Liver (tissue), 9 donors: ENCODE measurements around the gene LAMC2. TPM values are rescaled to one million over a fixed set of nuclear protein-coding genes. Genes with fewer than 3 reads are reported as not detected.

Experiments used
- DNase-seq: peaks from one replicate; pipeline ENCODE4 v3.0.0-alpha.2; 2017; ENCODE audit warnings: low spot score
- H3K27ac ChIP-seq, 2 donors: one replicate each; pipeline ENCODE4 v1.7.0; 2013; ENCODE audit warnings: inconsistent platforms in 2 of 2, low read length in 2 of 2, control low read depth in 1 of 2, low read depth in 1 of 2, mild to moderate bottlenecking in 1 of 2
- H3K27me3 ChIP-seq, 4 donors: one replicate each; pipeline versions ENCODE4 v1.6.1 to v1.7.0; 2013; ENCODE audit warnings: low read length in 3 of 4, inconsistent platforms in 1 of 4, mild to moderate bottlenecking in 1 of 4, moderate library complexity in 1 of 4; ENCODE audit not compliant: control insufficient read depth in 4 of 4, insufficient read depth in 4 of 4
- H3K36me3 ChIP-seq, 4 donors: one replicate each; pipeline versions ENCODE4 v1.6.1 to v1.7.0; 2013; ENCODE audit warnings: low read length in 3 of 4, mild to moderate bottlenecking in 3 of 4, low read depth in 1 of 4, moderate library complexity in 1 of 4; ENCODE audit not compliant: control insufficient read depth in 4 of 4, insufficient read depth in 3 of 4
- H3K4me1 ChIP-seq, 4 donors: one replicate each; pipeline versions ENCODE4 v1.6.1 to v1.7.0; 2013; ENCODE audit warnings: low read length in 3 of 4, mild to moderate bottlenecking in 3 of 4, moderate library complexity in 1 of 4; ENCODE audit not compliant: control insufficient read depth in 4 of 4, insufficient read depth in 4 of 4
- H3K4me3 ChIP-seq, 3 donors: one replicate each; pipeline versions ENCODE4 v1.6.1 to v1.7.0; 2013; ENCODE audit warnings: low read length in 3 of 3, control low read depth in 1 of 3, low read depth in 1 of 3, mild to moderate bottlenecking in 1 of 3
- H3K9ac ChIP-seq, 2 donors: one replicate each; pipeline ENCODE4 v1.7.0; 2013; ENCODE audit warnings: low read length in 2 of 2, mild to moderate bottlenecking in 2 of 2, moderate library complexity in 2 of 2, control low read depth in 1 of 2, low read depth in 1 of 2
- H3K9me3 ChIP-seq, 4 donors: one replicate each; pipeline versions ENCODE4 v1.6.1 to v1.7.0; 2013; ENCODE audit warnings: low read length in 3 of 4; ENCODE audit not compliant: control insufficient read depth in 4 of 4
- FOXA1 ChIP-seq: IDR thresholded peaks from 2 replicates; pipeline ENCODE4 v1.6.1; 2016; ENCODE audit warnings: antibody characterized with exemption
- HNF4A ChIP-seq, 2 donors: conservative IDR thresholded peaks; 2 replicates each; pipeline ENCODE4 v1.6.1; 2016; ENCODE audit warnings: antibody characterized with exemption in 2 of 2, mild to moderate bottlenecking in 2 of 2
- HNF4G ChIP-seq: IDR thresholded peaks from 2 replicates; pipeline ENCODE4 v1.6.1; 2016; ENCODE audit warnings: antibody characterized with exemption
- JUND ChIP-seq, 2 donors: IDR thresholded peaks; 2 replicates each; pipeline ENCODE4 v1.6.1; 2016; ENCODE audit warnings: antibody characterized with exemption in 2 of 2
- NR2F2 ChIP-seq: IDR thresholded peaks from 2 replicates; pipeline ENCODE4 v1.6.1; 2016; ENCODE audit warnings: antibody characterized with exemption
- RAD21 ChIP-seq, 2 donors: IDR thresholded peaks; 2 replicates each; pipeline ENCODE4 v1.6.1; 2016; ENCODE audit warnings: antibody characterized with exemption in 2 of 2, mild to moderate bottlenecking in 2 of 2
- RXRA ChIP-seq, 2 donors: IDR thresholded peaks; 2 replicates each; pipeline ENCODE4 v1.6.1; 2017 to 2018; ENCODE audit warnings: antibody characterized with exemption in 2 of 2, mild to moderate bottlenecking in 1 of 2
- SP1 ChIP-seq: IDR thresholded peaks from 2 replicates; pipeline ENCODE4 v1.6.1; 2018; ENCODE audit warnings: antibody characterized with exemption, mild to moderate bottlenecking
- YY1 ChIP-seq: IDR thresholded peaks from 2 replicates; pipeline ENCODE4 v1.6.1; 2016; ENCODE audit warnings: antibody characterized with exemption, mild to moderate bottlenecking
- whole genome bisulfite sequencing: extraction: QIAGEN DNeasy Blood & Tissue Kit; methylation state at CpG from one replicate; pipeline ENCODE4 v1.1.7; 2013; 5-methylcytosine and 5-hydroxymethylcytosine counted together
- polyA plus RNA-seq, 2 donors: library from polyadenylated mRNA; stranded (reverse) in 1 of 2; unstranded in 1 of 2; fragments of 200-250 nt in 1 of 2; fragments of >200 nt in 1 of 2; fragmentation: Nextera tagmentation in 1 of 2; extraction: Ambion mirVana in 1 of 2; gene quantifications; one replicate each; pipeline versions ENCODE4 v1.2.1 to v1.2.3, GENCODE V29; 2013 to 2015
- total RNA-seq, 2 donors: library from RNA; depleted of rRNA; stranded (reverse); fragments of >200 nt; gene quantifications; one replicate each; pipeline ENCODE4 v1.2.3, GENCODE V29; 2014
- TF ChIP-seq, protein P1 (sequence below): IDR thresholded peaks from 2 replicates; pipeline ENCODE4 v1.6.1; 2016; ENCODE audit warnings: antibody characterized with exemption, mild to moderate bottlenecking
- TF ChIP-seq, protein P2 (sequence below): IDR thresholded peaks from 2 replicates; pipeline ENCODE4 v1.6.1; 2016; ENCODE audit warnings: antibody characterized with exemption
- TF ChIP-seq, protein P3 (sequence below): fragments of 150-350 bp; IDR thresholded peaks from 2 replicates; pipeline ENCODE4 v1.5.1; 2017; ENCODE audit warnings: improper control_type of control experiment, low read depth, low read length; ENCODE audit not compliant: missing input control
- donor health status: healthy.
- donor health status: healthy.
- donor health status: healthy.
- donor health status: healthy.
- donor health status: healthy.

The LAMC2 gene
- total and polyA plus RNA-seq, 4 donors: 0.05 to 0.42 (median 0.16) TPM

DNA sequence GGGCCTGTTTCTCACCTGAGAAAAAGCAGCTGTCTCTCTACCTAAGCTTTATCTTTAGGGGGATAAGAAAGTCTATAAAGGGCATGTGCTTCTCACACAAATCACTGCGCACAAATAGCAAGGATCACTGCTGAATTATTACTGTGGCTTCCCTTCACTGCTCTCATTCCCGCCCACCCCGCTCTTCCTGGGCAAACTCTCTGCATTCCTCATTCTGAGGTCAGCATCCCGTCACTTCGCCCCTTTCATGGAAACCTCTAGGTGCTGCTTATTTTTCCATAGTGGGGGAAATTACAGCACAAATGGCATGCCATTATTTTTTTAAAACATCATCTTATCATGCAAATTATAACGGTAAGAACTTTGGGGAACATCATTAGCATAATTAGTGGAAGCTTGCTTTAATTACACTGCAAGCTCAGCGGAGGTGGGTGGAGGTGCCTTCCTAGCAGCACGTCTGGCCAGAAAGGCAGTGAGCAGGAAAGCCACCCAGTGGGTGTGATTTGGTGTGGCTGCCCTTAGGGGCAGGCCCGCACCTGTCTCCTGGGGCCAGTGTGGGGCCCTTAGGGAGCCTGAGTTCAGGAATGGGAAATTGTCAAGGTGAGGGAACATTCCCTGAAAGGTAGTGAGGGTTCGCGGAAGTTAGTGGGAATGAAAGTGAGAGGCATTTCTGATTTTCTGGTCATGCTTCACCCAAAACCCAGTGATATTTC lies 105.9 kb downstream of the LAMC2 start:
- 84% methylated on average over 11 of the region's 11 CpGs for WGBS
- TF ChIP-seq, protein P1, sequence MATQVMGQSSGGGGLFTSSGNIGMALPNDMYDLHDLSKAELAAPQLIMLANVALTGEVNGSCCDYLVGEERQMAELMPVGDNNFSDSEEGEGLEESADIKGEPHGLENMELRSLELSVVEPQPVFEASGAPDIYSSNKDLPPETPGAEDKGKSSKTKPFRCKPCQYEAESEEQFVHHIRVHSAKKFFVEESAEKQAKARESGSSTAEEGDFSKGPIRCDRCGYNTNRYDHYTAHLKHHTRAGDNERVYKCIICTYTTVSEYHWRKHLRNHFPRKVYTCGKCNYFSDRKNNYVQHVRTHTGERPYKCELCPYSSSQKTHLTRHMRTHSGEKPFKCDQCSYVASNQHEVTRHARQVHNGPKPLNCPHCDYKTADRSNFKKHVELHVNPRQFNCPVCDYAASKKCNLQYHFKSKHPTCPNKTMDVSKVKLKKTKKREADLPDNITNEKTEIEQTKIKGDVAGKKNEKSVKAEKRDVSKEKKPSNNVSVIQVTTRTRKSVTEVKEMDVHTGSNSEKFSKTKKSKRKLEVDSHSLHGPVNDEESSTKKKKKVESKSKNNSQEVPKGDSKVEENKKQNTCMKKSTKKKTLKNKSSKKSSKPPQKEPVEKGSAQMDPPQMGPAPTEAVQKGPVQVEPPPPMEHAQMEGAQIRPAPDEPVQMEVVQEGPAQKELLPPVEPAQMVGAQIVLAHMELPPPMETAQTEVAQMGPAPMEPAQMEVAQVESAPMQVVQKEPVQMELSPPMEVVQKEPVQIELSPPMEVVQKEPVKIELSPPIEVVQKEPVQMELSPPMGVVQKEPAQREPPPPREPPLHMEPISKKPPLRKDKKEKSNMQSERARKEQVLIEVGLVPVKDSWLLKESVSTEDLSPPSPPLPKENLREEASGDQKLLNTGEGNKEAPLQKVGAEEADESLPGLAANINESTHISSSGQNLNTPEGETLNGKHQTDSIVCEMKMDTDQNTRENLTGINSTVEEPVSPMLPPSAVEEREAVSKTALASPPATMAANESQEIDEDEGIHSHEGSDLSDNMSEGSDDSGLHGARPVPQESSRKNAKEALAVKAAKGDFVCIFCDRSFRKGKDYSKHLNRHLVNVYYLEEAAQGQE: no peak
- TF ChIP-seq JUND (IDR thresholded peaks at IDR 0.05) (no peak), HNF4G (no peak), FOXA1 (no peak), SP1 (no peak), RXRA (IDR thresholded peaks at IDR 0.05) (no peak)
- TF ChIP-seq, protein P2, sequence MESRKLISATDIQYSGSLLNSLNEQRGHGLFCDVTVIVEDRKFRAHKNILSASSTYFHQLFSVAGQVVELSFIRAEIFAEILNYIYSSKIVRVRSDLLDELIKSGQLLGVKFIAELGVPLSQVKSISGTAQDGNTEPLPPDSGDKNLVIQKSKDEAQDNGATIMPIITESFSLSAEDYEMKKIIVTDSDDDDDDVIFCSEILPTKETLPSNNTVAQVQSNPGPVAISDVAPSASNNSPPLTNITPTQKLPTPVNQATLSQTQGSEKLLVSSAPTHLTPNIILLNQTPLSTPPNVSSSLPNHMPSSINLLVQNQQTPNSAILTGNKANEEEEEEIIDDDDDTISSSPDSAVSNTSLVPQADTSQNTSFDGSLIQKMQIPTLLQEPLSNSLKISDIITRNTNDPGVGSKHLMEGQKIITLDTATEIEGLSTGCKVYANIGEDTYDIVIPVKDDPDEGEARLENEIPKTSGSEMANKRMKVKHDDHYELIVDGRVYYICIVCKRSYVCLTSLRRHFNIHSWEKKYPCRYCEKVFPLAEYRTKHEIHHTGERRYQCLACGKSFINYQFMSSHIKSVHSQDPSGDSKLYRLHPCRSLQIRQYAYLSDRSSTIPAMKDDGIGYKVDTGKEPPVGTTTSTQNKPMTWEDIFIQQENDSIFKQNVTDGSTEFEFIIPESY: no peak
- TF ChIP-seq, protein P3, sequence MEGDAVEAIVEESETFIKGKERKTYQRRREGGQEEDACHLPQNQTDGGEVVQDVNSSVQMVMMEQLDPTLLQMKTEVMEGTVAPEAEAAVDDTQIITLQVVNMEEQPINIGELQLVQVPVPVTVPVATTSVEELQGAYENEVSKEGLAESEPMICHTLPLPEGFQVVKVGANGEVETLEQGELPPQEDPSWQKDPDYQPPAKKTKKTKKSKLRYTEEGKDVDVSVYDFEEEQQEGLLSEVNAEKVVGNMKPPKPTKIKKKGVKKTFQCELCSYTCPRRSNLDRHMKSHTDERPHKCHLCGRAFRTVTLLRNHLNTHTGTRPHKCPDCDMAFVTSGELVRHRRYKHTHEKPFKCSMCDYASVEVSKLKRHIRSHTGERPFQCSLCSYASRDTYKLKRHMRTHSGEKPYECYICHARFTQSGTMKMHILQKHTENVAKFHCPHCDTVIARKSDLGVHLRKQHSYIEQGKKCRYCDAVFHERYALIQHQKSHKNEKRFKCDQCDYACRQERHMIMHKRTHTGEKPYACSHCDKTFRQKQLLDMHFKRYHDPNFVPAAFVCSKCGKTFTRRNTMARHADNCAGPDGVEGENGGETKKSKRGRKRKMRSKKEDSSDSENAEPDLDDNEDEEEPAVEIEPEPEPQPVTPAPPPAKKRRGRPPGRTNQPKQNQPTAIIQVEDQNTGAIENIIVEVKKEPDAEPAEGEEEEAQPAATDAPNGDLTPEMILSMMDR: no peak
- no peaks in the 10 kb centered on the region for H3K27me3 ChIP-seq
- H3K9me3 ChIP-seq: no peaks in the 10 kb centered on the region
- H3K36me3 ChIP-seq: no peaks in the 10 kb centered on the region
- H3K4me3 ChIP-seq: no peak overlapping the region
- H3K9ac ChIP-seq: no peak overlapping the region
- no peak for DNase-seq
- H3K4me1 ChIP-seq: no peaks in the 10 kb centered on the region
- H3K27ac ChIP-seq: no peak overlapping the region

DNA sequence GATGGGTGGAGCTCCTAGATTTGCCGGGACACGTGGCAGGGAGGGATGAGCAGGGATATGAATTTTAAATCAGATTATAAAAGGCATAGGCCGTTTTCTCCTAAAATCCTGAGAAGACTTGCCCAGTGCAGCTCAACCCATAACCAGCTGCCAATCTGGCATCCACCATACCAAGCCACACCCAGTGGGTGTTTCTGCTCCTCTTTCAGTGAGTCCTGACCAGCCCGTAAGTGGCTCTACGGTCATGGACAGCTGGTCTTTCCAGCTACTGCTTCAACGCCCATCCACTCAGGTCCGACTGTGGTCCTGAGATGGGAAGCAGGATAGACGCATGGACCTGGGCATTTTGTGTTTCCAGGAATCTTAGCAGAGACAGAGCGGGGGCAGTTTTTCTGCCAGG lies 107.2 kb downstream of the LAMC2 start:
- TF ChIP-seq RAD21 (IDR thresholded peaks at IDR 0.05): no peak
- TF ChIP-seq NR2F2: no peak
- TF ChIP-seq, protein P3: no peak
- TF ChIP-seq RXRA (IDR thresholded peaks at IDR 0.05): no peak
- no peak for TF ChIP-seq HNF4A (conservative IDR thresholded peaks at IDR 0.05)
- no peak for TF ChIP-seq YY1
- TF ChIP-seq SP1: no peak
- TF ChIP-seq, protein P2: no peak
- H3K9ac ChIP-seq: no peak overlapping the region
- no peak for DNase-seq
- no peaks in the 10 kb centered on the region for H3K36me3 ChIP-seq
- WGBS: 89% methylated on average over 9 of the region's 9 CpGs
- H3K27ac ChIP-seq: no peak overlapping the region
- H3K9me3 ChIP-seq: no peaks in the 10 kb centered on the region
- no peak overlapping the region for H3K4me3 ChIP-seq
- no peaks in the 10 kb centered on the region for H3K4me1 ChIP-seq
- no peaks in the 10 kb centered on the region for H3K27me3 ChIP-seq
